GM18873 (cell line): ENCODE results near the gene RHOG.
"Not testable (repeated sequence)": the region's sequence is repeated elsewhere in the genome, so short reads cannot be mapped to it uniquely, and the experiment has no call there.

Source experiments
- ATAC-seq: cut with Tn5 transposase; IDR thresholded peaks from one replicate; pipeline ENCODE4 v1.9.1; 2021; ENCODE audit warnings: mild to moderate bottlenecking, moderate library complexity, moderate number of reproducible peaks; ENCODE audit not compliant: unreplicated experiment, low FRiP score

RHOG gene

DNA sequence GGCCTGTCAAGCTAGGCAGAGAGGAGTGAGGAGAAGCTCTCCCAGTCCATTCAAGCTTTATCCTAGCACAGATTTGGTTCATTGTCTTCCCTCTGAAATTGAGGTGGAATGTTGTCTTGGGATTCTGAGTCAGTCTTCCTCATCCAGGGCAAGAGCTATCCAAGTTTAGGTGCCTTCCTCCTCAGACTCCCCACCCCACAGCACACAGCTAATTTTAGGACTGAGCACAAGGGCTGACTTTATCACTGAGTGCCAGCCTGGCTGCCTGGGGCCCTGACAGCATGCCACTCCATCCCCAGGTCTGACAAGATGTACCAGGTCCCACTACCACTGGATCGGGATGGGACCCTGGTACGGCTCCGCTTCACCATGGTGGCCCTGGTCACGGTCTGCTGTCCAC, 29.8 kb downstream of the RHOG start:
- no peak for ATAC-seq

DNA sequence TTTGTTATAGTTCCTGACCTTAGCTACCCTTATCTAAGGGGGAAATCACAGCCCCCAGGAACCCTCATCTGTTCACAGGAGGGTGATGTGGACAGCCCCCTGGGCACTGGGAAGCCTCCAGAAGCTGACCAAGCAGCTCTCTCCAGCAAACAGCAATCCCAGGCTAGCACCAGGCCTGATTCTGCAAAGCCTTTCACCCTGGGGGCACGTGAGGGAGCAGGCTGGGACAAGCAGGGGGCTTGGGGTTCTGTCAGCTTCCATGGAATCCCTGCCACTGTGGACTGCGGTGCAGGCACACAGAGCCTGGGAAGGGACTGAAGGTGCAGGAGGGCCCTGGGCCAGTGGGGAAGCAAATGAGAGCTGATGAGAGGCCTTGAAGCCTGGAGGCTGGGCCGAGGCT, 30.3 kb downstream of the RHOG start:
- ATAC-seq: no peak

DNA sequence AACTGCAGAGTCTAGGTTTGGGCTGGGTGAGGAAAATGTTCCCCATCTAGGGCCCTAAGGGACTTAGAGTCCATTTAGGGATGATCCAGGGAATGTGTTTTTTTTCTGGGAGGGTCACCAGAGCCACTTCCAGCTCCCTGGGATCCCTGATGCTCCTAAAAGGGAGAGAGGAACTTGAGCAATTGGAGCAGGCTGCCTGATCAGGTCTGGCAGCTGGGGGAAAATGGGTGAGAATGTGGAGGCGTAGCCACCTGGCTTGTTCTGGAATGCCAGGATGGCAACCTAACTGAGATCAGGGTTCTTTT, 31.2 kb downstream of the RHOG start:
- ATAC-seq: no peak

DNA sequence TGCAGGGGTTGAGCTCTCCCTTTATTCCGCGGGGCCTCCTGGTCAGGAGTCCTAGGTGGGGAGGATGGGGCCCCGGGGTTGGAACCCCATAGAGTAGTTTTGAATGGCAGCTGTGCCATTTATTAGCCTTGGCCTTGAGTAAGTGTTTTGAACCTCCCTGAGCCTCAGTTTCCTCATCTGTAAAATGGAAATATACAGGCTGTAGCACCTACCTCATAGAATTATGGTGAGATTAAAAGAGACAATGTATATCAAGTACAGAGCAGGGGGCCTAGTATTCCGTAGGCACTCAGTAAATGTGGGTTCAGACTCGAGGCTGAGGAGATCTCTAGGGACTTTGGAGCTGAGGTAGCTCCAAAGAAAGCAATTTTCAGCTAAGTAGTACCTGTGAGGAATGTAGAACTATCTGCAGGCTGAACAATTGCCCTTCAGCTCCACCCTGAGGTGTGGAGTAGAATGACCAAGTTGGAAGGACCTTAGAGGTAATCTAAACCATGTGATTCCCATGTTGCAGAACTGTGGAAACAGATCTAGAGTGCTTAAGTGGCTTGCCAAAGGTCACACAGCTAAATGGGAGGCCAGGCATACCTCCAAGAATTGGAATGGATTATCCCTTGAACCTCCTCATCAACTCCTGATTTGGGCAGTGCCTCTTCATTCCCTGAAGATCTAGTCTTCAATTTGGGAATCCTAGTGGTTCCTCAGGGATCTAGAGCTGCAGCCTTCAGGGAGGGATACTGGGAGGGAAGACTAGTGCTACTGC, 31.7 kb downstream of the RHOG start:
- ATAC-seq: peak; percentile 68

DNA sequence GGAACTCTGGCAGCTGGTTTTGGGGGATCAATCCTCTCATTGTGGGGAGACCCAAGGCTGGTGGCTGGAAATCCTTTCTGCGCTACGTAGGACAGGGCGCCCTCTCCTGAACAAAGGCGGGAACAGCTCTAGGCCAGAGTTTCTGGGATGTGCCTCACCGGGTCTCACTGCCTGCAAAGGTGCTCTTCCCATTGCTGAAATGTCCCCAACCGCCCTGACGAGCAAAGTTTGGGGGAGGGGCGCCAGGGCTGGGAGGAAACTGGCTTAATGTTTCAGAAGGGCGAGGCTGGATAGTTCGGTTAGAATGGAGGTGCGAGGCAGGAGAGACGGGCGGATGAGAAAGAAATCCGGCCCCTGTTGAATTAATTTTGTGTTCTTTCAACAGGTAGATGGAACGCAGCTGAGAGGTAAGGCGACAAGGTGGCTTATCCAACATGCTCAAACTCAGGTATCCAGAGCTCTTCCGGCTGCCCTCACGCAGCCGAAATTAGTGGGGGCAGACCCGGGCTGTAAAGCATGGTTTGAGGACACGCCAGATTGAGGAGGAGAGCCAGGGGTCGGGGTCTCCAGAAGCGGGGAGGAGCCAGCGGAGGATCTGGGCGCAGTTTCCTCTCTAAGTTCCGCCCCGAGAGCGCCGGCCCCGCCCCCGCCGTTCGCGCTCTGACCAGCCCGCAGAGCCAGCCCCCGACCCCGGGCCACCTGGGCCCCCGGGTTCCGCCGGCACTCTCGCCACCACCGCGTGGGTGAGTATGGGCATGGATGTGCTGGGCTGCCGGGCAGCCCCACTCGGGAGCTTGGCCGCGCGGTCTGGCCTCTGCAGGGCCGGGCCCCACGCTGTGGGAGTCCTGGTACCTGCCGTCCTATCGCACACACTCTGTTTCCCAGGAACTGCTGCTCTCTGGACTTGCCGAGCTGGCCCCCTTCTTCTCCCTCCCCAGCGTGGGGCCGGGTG, 32.6 kb downstream of the RHOG start, which contains the start of gene PGAP2:
Gene PGAP2 (plus strand): TSS at position 652 of the 952 bp plus-strand sequence. CDS start 2,700 bp downstream, outside the sequence.
- ATAC-seq: no peak

DNA sequence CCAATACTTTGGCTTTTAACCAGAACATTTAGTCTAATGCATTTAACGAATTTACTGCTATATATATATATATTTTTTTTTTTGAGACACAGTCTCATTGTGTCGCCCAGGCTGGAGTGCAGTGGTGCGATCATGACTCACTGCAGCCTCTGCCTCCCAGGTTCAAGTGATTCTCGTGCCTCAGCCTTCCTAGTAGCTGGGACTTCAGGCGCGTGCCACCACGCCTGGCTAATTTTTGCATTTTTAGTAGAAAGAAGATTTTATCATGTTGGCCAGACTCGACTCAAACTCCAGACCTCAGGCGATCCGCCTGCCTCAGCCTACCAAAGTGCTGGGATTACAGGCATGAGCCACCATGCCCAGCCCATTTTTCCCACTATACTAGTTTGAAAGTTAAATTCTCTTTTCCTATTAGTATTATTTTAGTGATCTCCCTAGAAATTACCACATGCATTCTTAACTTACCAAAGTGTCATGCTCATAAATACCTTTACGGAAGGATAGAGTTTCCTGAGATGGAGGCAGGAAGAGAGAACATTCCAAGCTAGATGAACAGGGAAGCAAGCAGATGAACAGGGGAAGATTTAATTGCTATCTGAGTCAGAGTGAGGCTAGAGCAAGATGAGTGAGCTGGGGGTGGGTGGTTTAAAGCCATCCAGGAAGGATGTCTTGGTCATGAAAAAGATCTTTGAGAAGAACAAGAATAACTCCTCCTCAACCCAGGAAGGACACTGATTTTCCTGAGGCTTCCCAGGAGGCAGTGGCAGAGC, 36.8 kb downstream of the RHOG start:
- no peak for ATAC-seq

DNA sequence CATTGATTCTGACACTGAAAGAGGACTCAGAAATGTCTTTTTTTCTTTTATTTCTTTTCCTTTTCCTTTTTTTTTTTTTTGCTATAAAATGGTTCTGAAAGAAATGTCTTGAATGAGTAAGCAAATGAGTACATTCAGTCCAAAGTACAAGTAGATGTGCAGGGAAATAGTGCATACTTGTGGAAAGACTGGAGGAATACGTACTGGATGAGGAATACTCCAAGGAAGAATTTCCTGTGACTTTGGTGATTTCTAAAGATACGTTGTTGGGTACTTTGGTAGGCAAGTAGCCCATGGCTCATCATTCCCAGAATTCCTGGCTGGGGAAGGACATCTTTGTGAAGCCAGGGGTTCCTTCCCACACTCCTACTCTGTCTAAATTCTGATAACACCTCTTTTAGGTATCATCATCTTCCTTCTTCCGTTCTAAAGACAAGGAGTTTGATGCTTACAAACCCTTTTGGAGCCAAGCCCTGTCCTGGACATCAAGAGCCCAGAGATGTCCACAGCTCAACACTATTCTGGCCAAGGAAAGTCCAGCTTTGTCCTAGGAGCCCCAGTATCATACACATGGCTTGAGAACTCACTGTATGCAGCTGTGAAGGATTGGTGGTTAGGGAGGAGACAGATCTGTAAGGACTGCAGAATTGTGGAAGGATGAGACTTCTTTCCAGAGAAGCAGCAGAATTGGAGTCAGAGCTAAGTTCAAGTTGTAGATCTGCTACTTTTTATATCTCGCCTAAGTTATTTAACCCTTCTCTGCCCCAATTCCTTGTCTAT, 38.6 kb downstream of the RHOG start:
- ATAC-seq: no peak

DNA sequence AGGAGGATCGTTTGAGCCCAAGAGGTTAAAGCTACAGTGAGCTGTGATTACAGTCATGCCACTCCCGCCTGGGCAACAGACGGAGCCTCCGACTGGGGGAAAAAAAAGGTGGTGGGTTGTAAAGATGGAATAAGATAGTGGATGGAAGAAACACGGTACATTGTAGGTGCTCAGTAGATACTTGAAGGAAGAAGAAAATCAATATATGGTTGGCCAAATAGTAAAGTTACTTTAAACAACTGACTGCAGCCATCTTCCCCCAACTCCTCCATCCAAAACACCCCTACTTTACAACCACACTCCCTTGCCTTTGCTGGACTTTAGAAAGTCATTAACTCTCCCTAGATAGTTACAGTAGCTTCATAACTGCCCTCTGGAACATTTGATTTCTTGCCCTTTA, 40.9 kb downstream of the RHOG start:
- ATAC-seq: no peak

DNA sequence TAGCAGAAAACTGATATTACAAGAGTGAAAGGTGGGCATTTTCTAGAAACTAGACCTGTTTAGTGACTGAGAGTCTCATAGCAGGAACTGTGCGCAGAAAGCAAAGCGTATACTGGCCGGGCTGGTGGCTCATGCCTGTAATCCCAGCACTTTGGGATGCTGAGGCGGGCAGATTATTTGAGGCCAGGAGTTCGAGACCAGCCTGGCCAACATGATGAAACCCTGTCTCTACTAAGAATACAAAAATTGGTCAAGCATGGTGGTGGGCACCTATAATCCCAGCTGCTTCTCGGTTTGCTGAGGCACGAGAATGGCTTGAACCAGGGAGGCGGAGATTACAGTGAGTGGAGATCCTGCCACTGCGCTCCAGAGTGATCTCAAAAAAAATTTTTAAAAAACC, 41.6 kb downstream of the RHOG start:
- no peak for ATAC-seq

DNA sequence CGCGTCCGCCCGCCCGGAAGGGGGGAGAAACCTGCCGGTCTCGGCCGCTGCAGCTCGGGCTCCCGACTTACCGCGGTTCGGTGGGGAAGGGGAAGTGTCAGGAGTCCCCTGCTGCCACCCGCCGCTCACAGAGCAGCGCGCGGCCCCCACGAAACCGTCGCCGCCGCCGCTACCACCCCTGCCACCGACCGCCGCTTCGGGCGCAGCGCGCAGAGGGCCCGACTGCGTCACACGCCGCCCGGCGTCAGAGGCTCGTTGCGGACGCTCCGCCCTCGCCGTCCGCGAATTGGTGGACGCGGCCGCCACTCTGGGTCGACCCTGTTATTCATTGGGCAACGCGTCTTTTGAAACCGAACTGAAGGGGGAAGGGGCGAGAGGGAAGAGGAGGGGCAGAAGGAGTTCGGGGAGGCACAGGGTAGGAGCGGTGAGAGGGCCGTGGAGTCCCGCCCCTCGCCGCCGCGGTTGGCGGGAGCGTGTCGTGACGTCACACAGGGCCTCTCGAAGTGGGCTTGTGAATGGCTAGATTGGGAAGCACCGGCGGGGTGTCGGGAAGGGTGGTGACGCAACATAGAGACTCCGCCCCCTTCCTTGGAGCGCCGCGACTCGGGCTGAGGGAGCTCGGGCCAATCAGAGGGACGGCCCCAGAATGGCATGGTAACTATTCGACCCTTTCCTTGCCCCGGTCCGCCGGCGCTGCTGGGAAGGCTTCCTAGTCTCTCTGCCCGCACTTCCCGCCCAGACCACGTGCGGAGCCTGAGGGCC, 43.2 kb downstream of the RHOG start, which contains the start of gene NUP98:
Gene NUP98 (minus strand): TSS at position 226 of the 762 bp plus-strand sequence. CDS start 15,437 bp downstream, outside the sequence.
- peak; percentile 87 for ATAC-seq

DNA sequence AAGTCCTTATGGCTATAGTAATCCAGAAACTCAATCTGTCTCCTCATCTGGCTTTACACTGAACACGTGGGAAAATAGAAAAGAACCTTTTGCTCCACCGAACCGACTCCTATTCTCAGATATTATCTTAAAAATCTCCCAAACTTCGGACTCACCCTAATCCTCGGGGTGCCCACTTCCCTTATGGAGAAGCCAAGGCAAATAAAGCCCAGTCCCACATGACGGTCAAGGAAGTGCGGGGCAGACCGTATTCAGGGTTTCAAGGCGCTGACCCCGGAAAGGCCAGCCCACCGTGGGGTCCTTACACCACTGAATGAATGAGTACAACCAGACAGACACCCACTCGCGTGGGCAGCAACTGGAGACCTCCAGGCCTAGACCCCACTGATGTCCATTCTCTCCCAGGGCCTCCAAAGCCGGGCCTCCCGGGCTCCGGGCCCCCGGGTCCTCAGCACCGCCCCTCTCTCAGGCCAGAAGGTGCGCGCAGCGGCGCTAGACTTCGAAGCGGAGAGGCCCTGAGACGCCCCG, 43.9 kb downstream of the RHOG start:
- no peak for ATAC-seq

DNA sequence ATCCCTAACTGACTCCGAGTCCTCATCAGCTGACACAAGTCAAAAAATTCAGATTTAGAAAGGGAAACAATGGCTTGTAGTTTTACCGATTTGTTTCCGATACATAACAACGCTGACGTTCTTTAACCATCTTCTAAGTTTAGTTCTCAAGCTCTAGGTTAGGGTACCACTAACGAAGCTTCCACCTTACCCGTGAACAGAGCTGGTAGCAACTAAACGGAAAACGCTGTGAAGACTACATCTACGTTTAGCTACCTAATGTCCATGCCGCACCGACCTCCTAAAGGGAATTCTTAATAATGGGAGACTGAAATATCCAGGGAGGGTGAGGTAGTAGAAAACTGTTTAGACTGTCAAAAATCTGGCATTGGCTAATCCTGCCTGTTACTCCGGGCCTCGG, 44.4 kb downstream of the RHOG start:
- ATAC-seq: no peak

DNA sequence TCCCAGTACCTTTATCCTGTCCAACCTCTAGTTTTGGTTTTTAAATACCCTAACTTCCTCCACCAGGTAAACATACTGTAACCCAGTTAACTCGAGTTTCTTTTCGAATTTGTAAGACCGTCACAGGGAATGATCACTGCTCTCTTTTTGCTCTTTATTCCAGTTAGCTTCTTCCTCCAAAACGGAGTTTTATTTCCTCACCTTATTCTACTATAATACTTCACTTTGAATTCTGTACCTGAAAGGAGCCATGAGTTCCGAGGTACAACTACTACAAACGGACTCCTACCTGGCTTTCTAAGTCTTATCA, 44.8 kb downstream of the RHOG start:
- no peak for ATAC-seq

DNA sequence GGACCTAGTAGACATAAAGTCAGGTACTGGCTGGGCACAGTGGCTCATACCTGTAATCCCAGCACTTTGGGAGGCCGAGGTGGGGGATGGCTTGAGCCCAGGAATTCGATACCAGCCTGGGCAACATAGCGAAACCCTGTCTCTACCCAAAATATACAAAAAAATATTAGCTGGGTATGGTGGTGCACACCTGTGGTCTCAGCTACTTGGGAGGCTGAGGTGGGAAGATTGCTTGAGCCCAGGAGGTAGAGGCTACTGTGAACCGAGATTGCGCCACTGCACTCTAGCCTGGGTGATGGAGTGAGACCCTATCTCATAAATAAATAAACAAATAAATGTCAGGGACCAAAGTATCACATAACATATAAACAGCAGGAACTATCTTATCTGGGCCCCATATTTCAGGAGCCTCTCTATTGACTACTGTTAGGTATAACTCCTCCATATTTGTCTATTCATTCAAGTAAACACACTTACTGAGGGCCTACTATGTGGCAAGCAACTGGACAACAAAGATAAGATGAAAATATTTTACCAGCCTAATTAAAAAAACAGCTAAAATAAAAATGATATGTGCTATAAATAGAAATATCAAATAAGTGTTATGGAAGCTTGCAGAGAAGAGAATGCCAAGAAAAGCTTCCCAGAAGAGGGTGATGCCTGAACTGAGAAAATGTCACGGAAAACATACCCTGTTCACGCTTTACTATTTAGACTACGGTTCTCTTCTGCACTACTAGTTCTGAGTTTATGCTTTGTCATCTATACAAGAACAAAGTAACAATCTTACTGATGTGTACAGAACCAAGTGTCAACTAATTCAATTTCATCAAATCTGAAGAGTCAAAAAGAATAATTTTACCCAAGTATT, 45.4 kb downstream of the RHOG start:
- no peak for ATAC-seq

DNA sequence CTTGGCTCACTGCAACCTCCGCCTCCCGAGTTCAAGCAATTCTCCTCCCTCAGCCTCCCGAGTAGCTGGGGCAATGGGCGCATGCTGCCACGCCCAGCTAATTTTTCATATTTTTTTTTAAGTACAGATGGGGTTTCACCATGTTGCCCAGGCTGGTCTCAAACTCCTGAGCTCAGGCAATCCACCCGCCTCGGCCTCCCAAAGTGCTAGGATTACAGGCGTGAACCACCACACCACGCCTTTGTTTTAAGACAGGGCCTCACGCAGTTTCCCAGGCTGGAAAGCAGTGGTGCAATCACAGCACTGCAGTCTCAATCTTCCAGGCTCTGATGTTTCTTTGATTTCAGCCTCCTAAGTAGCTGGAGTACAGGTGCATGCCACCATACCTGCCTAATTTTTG, 46.4 kb downstream of the RHOG start:
- ATAC-seq: not testable (repeated sequence)

DNA sequence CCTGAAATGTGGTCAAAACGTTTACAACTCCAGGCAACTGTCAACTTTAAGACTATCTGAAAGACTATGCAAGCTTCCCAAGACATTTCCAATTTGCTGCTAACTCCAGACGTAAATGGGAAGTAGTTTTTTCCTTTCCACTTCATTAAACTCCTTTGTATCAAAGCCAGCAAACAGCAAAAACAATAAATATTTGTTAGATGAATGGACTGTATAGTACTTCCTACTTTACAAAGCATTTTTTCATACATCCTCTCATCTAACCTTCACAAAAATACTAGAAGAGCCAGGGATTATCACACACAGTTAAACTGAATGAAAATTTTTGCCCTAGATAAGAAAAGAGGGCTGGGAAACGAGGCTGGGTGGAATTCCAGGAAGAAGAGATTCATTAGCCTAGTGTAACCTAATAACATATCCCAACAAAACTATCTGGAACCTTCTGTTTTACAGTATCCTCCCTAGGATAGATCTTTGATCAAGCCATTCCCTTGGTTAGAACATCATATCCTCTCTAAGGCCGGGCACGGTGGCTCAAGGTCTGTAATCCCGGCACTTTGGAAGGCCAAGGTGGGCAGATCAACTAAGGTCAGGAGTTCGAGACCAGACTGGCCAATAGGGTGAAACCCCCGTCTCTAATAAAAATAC, 53.9 kb downstream of the RHOG start:
- ATAC-seq: no peak

DNA sequence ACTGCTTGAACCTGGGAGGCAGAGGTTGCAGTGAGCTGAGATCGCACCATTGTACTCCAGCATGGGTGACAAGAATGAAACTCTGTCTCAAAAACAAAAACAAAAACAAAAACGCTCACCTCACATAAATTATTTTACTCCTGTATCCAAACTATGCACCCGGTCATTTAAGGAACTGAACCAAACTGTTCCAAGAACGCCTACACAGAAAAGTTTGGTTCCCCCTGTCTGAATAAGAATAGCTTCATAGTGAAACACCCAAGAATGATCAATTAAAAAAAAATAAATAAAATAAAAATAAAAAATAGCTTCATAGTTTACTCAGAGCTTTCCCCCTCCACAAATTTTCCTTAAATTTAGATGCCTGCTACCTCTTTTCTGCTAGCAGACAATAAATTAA, 57.1 kb downstream of the RHOG start:
- no peak for ATAC-seq

DNA sequence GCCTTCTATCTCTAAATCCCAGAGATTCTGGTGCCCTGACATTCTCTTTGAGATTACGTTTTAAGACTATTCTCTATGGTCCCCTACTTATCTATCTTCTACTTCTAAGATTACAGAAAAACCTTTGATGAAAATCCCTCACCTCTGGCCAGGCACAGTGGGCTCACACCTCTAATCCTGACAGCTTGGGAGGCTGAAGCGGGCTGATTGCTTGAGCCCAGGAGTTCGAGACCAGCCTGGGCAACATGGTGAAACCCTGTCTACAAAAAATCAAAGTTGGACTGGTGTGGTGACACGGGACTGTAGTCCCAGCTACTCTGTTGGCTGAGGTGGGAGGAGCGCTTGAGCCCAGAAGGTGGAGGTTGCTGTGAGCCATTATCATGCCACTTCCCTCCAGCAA, 57.8 kb downstream of the RHOG start:
- no peak for ATAC-seq
